PFSK-1 (cell line): ENCODE measurements around the gene RPL36.

Experiments used
- FOXP2 ChIP-seq: optimal IDR thresholded peaks from 2 replicates; pipeline ENCODE3; 2011; ENCODE audit warnings: borderline replicate concordance, control low read depth, inconsistent platforms; ENCODE audit not compliant: insufficient read depth; ENCODE audit errors: extremely low read length, extremely low read depth
- POLR2AphosphoS5 ChIP-seq: IDR thresholded peaks from 2 replicates; pipeline ENCODE4 v1.6.1; 2012; ENCODE audit warnings: low read depth, mild to moderate bottlenecking, control low read depth, low read length, moderate library complexity
- SIN3A ChIP-seq: IDR thresholded peaks from 2 replicates; pipeline ENCODE4 v1.6.1; 2012; ENCODE audit warnings: mild to moderate bottlenecking, low read length, moderate library complexity, borderline replicate concordance; ENCODE audit not compliant: insufficient read depth
- TAF1 ChIP-seq: IDR thresholded peaks from 2 replicates; pipeline ENCODE4 v1.6.1; 2012; ENCODE audit warnings: low read length, control low read depth, borderline replicate concordance; ENCODE audit not compliant: insufficient read depth
- TF ChIP-seq, protein P1 (sequence below), 2 experiments: IDR thresholded peaks; 2 replicates each; pipeline versions ENCODE4 v1.6.1 to v1.8.0; 2011 to 2012; ENCODE audit warnings: low read depth in 2 of 2, low read length in 2 of 2, control low read depth in 1 of 2, inconsistent platforms in 1 of 2, mild to moderate bottlenecking in 1 of 2, moderate library complexity in 1 of 2; ENCODE audit not compliant: insufficient read depth in 1 of 2

RPL36 gene

DNA sequence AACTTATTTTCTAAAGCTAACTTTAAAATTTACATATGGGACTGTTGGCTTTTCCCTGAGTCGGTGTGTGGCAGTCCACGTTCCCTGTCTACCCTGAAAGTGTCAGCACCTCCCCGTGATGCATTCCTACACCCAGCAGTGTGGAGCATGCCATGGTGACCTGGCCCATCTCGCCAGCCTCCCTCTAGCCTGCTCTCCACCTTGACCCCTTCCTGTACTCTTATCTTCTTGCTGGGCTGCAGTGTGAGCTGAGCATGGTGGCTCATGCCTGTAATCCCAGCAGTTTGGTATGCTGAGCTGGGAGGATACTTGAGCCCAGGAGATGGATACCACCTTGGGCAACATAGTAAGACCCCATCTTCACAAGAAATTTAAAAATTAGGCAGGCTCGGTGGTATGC, 35.2 kb upstream of the RPL36 start:
- TF ChIP-seq, protein P1, sequence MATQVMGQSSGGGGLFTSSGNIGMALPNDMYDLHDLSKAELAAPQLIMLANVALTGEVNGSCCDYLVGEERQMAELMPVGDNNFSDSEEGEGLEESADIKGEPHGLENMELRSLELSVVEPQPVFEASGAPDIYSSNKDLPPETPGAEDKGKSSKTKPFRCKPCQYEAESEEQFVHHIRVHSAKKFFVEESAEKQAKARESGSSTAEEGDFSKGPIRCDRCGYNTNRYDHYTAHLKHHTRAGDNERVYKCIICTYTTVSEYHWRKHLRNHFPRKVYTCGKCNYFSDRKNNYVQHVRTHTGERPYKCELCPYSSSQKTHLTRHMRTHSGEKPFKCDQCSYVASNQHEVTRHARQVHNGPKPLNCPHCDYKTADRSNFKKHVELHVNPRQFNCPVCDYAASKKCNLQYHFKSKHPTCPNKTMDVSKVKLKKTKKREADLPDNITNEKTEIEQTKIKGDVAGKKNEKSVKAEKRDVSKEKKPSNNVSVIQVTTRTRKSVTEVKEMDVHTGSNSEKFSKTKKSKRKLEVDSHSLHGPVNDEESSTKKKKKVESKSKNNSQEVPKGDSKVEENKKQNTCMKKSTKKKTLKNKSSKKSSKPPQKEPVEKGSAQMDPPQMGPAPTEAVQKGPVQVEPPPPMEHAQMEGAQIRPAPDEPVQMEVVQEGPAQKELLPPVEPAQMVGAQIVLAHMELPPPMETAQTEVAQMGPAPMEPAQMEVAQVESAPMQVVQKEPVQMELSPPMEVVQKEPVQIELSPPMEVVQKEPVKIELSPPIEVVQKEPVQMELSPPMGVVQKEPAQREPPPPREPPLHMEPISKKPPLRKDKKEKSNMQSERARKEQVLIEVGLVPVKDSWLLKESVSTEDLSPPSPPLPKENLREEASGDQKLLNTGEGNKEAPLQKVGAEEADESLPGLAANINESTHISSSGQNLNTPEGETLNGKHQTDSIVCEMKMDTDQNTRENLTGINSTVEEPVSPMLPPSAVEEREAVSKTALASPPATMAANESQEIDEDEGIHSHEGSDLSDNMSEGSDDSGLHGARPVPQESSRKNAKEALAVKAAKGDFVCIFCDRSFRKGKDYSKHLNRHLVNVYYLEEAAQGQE (IDR thresholded peaks at IDR 0.05; ENCODE audit: insufficient read depth in 1 of 2, low read depth in 2 of 2, low read length in 2 of 2): no peak
- TF ChIP-seq FOXP2: no peak
- no peak for TF ChIP-seq TAF1
- TF ChIP-seq POLR2AphosphoS5: no peak
- no peak for TF ChIP-seq SIN3A

DNA sequence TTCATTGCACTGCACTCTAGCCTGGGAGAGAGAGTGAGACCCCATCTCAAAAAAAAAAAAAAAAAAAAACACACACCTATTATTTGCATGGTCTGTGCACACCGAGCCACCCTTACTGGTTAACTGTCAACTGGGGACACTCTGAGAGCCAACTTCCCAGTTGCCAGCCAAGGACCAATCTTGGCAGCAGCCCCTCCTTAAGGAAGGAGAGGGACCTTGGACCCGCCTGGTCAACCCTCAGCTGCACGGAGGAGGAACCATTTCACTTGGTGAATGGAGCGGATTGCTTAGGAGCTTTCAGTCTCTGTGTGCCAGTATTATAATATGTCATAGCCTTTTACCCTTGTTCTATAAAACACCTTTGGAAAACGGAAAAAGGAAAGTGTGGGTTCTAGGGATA, 34.7 kb upstream of the RPL36 start:
- TF ChIP-seq FOXP2 (no peak), SIN3A (no peak), TAF1 (no peak), POLR2AphosphoS5 (no peak)
- TF ChIP-seq, protein P1 (IDR thresholded peaks at IDR 0.05; ENCODE audit: insufficient read depth in 1 of 2, low read depth in 2 of 2, low read length in 2 of 2): no peak

DNA sequence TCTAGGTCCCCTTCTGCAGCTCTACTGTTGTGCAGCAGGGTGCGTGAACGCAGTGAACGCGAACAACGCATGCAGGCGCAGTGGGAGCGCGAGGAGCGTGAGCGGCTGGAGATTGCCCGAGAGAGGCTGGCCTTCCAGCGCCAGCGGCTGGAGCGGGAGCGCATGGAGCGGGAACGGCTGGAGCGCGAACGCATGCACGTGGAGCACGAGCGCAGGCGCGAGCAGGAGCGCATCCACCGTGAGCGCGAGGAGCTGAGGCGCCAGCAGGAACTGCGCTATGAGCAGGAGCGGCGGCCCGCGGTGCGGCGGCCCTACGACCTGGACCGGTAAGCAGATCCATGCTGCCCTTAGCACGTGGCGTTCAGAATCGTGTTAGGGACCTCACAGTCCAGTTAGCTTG, 28.6 kb upstream of the RPL36 start:
- TF ChIP-seq POLR2AphosphoS5 (no peak), TAF1 (no peak), FOXP2 (no peak), SIN3A (no peak)
- TF ChIP-seq, protein P1 (IDR thresholded peaks at IDR 0.05; ENCODE audit: insufficient read depth in 1 of 2, low read depth in 2 of 2, low read length in 2 of 2): no peak

DNA sequence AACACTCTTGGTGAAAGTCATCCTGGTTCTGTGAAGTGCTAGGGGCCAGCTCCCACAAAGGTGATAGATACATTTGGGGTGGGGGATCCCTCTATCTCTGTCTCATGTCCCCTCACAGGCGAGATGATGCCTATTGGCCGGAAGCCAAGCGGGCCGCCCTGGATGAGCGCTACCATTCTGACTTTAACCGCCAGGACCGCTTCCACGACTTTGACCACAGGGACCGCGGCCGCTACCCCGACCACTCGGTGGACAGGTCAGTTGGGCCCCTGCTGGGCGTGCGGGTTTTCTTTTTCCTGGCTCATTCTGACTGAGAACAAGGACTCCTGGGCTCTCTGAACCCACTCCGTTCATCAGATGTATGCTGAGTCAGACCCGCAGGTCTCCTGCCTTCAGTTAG, 26.2 kb upstream of the RPL36 start:
- TF ChIP-seq FOXP2 (no peak), TAF1 (no peak), SIN3A (no peak), POLR2AphosphoS5 (no peak)
- TF ChIP-seq, protein P1 (IDR thresholded peaks at IDR 0.05; ENCODE audit: insufficient read depth in 1 of 2, low read depth in 2 of 2, low read length in 2 of 2): no peak

DNA sequence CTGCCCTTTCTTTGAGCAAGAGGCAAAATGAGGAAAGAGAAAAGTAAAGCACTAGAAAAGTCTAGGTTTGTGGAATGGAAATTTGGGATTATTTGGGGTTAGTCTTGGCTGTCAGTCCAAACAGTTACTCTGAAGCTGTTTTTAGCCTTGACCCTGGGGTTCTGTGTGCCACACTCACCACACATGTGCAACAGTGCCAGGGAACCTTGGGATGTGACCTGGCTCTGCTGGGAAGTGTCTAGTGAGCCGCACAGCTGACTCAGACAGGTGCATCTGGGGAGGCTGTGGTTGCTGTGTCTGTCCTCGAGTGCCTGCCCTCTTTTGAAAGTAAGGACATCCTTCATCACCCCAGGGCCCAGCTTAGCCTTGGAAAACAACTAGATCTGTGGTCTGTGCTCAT, 25.6 kb upstream of the RPL36 start:
- TF ChIP-seq POLR2AphosphoS5 (no peak), TAF1 (no peak), FOXP2 (no peak), SIN3A (no peak)
- TF ChIP-seq, protein P1 (IDR thresholded peaks at IDR 0.05; ENCODE audit: insufficient read depth in 1 of 2, low read depth in 2 of 2, low read length in 2 of 2): no peak
